ENCODE results near the gene BCAP31.
"Not testable (repeated sequence)": the region's sequence is repeated elsewhere in the genome, so short reads cannot be mapped to it uniquely, and the experiment has no call there.

BCAP31 gene

GRCh38 chrX:153697924-153698865, 26.0 kb downstream of the BCAP31 start:
- peaks cover 0 to 37% (median 9%) of the 10 kb centered on the region in 4 experiments for H3K36me3 ChIP-seq (ENCODE audit: control insufficient read depth in 4 of 4, insufficient read depth in 4 of 4, low read length in 3 of 4)
- H3K27me3 ChIP-seq (replicated peaks in 2 of 5; ENCODE audit: control insufficient read depth in 4 of 5, insufficient read depth in 5 of 5, low read length in 4 of 5): peaks cover 0 to 3% (median 0%) of the 10 kb centered on the region in 5 experiments
- ChIA-PET POLR2A (no interaction called here), CTCF (no interaction called here)
- DNase-seq: no peak
- H3K4me3 ChIP-seq (ENCODE audit: control insufficient read depth in 1 of 7, extremely low read depth in 1 of 7, insufficient read depth in 4 of 7, low read depth in 2 of 7, low read length in 6 of 7): no peak overlapping the region
- no peaks in the 10 kb centered on the region for H3K9me3 ChIP-seq (ENCODE audit: control extremely low read depth in 1 of 5, control insufficient read depth in 4 of 5, insufficient read depth in 2 of 5, low read depth in 1 of 5, low read length in 4 of 5)
- WGBS (ENCODE audit: insufficient coverage): 88% methylated on average over 10 of the region's 16 CpGs
- no peaks in the 10 kb centered on the region for H3K4me1 ChIP-seq (ENCODE audit: control extremely low read depth in 1 of 4, control insufficient read depth in 4 of 4, insufficient read depth in 4 of 4, low read length in 3 of 4)
- H3K27ac ChIP-seq (ENCODE audit: insufficient read depth in 1 of 2, low read depth in 1 of 2, low read length in 2 of 2, poor library complexity in 1 of 2, severe bottlenecking in 2 of 2): no peak overlapping the region

GRCh38 chrX:153696986-153697722, 27.0 kb downstream of the BCAP31 start:
- H3K4me1 ChIP-seq (ENCODE audit: control extremely low read depth in 1 of 4, control insufficient read depth in 4 of 4, insufficient read depth in 4 of 4, low read length in 3 of 4); H3K27me3 ChIP-seq (replicated peaks in 2 of 5; ENCODE audit: control insufficient read depth in 4 of 5, insufficient read depth in 5 of 5, low read length in 4 of 5); DNase-seq; H3K4me3 ChIP-seq (ENCODE audit: control insufficient read depth in 1 of 7, extremely low read depth in 1 of 7, insufficient read depth in 4 of 7, low read depth in 2 of 7, low read length in 6 of 7); CTCF ChIA-PET; POLR2A ChIA-PET; H3K27ac ChIP-seq (ENCODE audit: insufficient read depth in 1 of 2, low read depth in 1 of 2, low read length in 2 of 2, poor library complexity in 1 of 2, severe bottlenecking in 2 of 2); H3K9me3 ChIP-seq (ENCODE audit: control extremely low read depth in 1 of 5, control insufficient read depth in 4 of 5, insufficient read depth in 2 of 5, low read depth in 1 of 5, low read length in 4 of 5): not testable (repeated sequence)
- 96% methylated on average over 16 of the region's 16 CpGs for WGBS (ENCODE audit: insufficient coverage)
- peaks cover 0 to 28% (median 5%) of the 10 kb centered on the region in 4 experiments for H3K36me3 ChIP-seq (ENCODE audit: control insufficient read depth in 4 of 4, insufficient read depth in 4 of 4, low read length in 3 of 4)

- DNase-seq; CTCF ChIA-PET; POLR2A ChIA-PET; H3K9me3 ChIP-seq (ENCODE audit: control extremely low read depth in 1 of 5, control insufficient read depth in 4 of 5, insufficient read depth in 2 of 5, low read depth in 1 of 5, low read length in 4 of 5); H3K27me3 ChIP-seq (replicated peaks in 2 of 5; ENCODE audit: control insufficient read depth in 4 of 5, insufficient read depth in 5 of 5, low read length in 4 of 5); H3K27ac ChIP-seq (ENCODE audit: insufficient read depth in 1 of 2, low read depth in 1 of 2, low read length in 2 of 2, poor library complexity in 1 of 2, severe bottlenecking in 2 of 2); H3K4me3 ChIP-seq (ENCODE audit: control insufficient read depth in 1 of 7, extremely low read depth in 1 of 7, insufficient read depth in 4 of 7, low read depth in 2 of 7, low read length in 6 of 7); H3K4me1 ChIP-seq (ENCODE audit: control extremely low read depth in 1 of 4, control insufficient read depth in 4 of 4, insufficient read depth in 4 of 4, low read length in 3 of 4): not testable (repeated sequence)
- WGBS (ENCODE audit: insufficient coverage): 92% methylated on average over 10 of the region's 10 CpGs
- peaks cover 0 to 24% (median 1%) of the 10 kb centered on the region in 4 experiments for H3K36me3 ChIP-seq (ENCODE audit: control insufficient read depth in 4 of 4, insufficient read depth in 4 of 4, low read length in 3 of 4)
Observed at GRCh38 chrX:153696538-153696937, 27.6 kb downstream of the BCAP31 start.

- CTCF ChIA-PET: interaction anchor here (1.1 kb wide), 1 partner anchor 14 kb away, joined by 3 read pairs; no protein-coding TSS in a partner anchor
- DNase-seq: no peak
- Histone ChIP-seq H3K27ac (ENCODE audit: insufficient read depth in 1 of 2, low read depth in 1 of 2, low read length in 2 of 2, poor library complexity in 1 of 2, severe bottlenecking in 2 of 2) (no peak overlapping the region), H3K9me3 (ENCODE audit: control extremely low read depth in 1 of 5, control insufficient read depth in 4 of 5, insufficient read depth in 2 of 5, low read depth in 1 of 5, low read length in 4 of 5) (no peaks in the 10 kb centered on the region), H3K27me3 (replicated peaks in 2 of 5; ENCODE audit: control insufficient read depth in 4 of 5, insufficient read depth in 5 of 5, low read length in 4 of 5) (peaks cover 0 to 10% (median 0%) of the 10 kb centered on the region in 5 experiments), H3K36me3 (ENCODE audit: control insufficient read depth in 4 of 4, insufficient read depth in 4 of 4, low read length in 3 of 4) (peaks cover 0 to 20% (median 0%) of the 10 kb centered on the region in 4 experiments), H3K4me3 (ENCODE audit: control insufficient read depth in 1 of 7, extremely low read depth in 1 of 7, insufficient read depth in 4 of 7, low read depth in 2 of 7, low read length in 6 of 7) (no peak overlapping the region), H3K4me1 (ENCODE audit: control extremely low read depth in 1 of 4, control insufficient read depth in 4 of 4, insufficient read depth in 4 of 4, low read length in 3 of 4) (no peaks in the 10 kb centered on the region)
- 92% methylated on average over 11 of the region's 15 CpGs for WGBS (ENCODE audit: insufficient coverage)
- POLR2A ChIA-PET: no interaction called here
Observed at GRCh38 chrX:153696100-153696499, 28.1 kb downstream of the BCAP31 start.

- Histone ChIP-seq H3K9me3 (ENCODE audit: control extremely low read depth in 1 of 5, control insufficient read depth in 4 of 5, insufficient read depth in 2 of 5, low read depth in 1 of 5, low read length in 4 of 5) (no peaks in the 10 kb centered on the region), H3K27ac (ENCODE audit: insufficient read depth in 1 of 2, low read depth in 1 of 2, low read length in 2 of 2, poor library complexity in 1 of 2, severe bottlenecking in 2 of 2) (no peak overlapping the region), H3K4me3 (ENCODE audit: control insufficient read depth in 1 of 7, extremely low read depth in 1 of 7, insufficient read depth in 4 of 7, low read depth in 2 of 7, low read length in 6 of 7) (no peak overlapping the region), H3K27me3 (replicated peaks in 2 of 5; ENCODE audit: control insufficient read depth in 4 of 5, insufficient read depth in 5 of 5, low read length in 4 of 5) (peaks cover 0 to 21% (median 0%) of the 10 kb centered on the region in 5 experiments), H3K36me3 (ENCODE audit: control insufficient read depth in 4 of 4, insufficient read depth in 4 of 4, low read length in 3 of 4) (peaks cover 0 to 12% (median 0%) of the 10 kb centered on the region in 4 experiments), H3K4me1 (ENCODE audit: control extremely low read depth in 1 of 4, control insufficient read depth in 4 of 4, insufficient read depth in 4 of 4, low read length in 3 of 4) (no peaks in the 10 kb centered on the region)
- CTCF ChIA-PET: interaction anchor here (1.1 kb wide), 1 partner anchor 15 kb away, joined by 3 read pairs; no protein-coding TSS in a partner anchor
- no peak for DNase-seq
- 89% methylated on average over 21 of the region's 23 CpGs for WGBS (ENCODE audit: insufficient coverage)
- POLR2A ChIA-PET: no interaction called here
Observed at GRCh38 chrX:153694687-153695270, 29.4 kb downstream of the BCAP31 start.

- DNase-seq; H3K4me3 ChIP-seq (ENCODE audit: control insufficient read depth in 1 of 7, extremely low read depth in 1 of 7, insufficient read depth in 4 of 7, low read depth in 2 of 7, low read length in 6 of 7); POLR2A ChIA-PET; H3K4me1 ChIP-seq (ENCODE audit: control extremely low read depth in 1 of 4, control insufficient read depth in 4 of 4, insufficient read depth in 4 of 4, low read length in 3 of 4); CTCF ChIA-PET; H3K9me3 ChIP-seq (ENCODE audit: control extremely low read depth in 1 of 5, control insufficient read depth in 4 of 5, insufficient read depth in 2 of 5, low read depth in 1 of 5, low read length in 4 of 5); H3K27ac ChIP-seq (ENCODE audit: insufficient read depth in 1 of 2, low read depth in 1 of 2, low read length in 2 of 2, poor library complexity in 1 of 2, severe bottlenecking in 2 of 2): not testable (repeated sequence)
- WGBS (ENCODE audit: insufficient coverage): 88% methylated on average over 14 of the region's 16 CpGs
- Histone ChIP-seq H3K27me3 (replicated peaks in 2 of 5; ENCODE audit: control insufficient read depth in 4 of 5, insufficient read depth in 5 of 5, low read length in 4 of 5) (peaks cover 0 to 25% (median 0%) of the 10 kb centered on the region in 5 experiments), H3K36me3 (ENCODE audit: control insufficient read depth in 4 of 4, insufficient read depth in 4 of 4, low read length in 3 of 4) (peaks cover 0 to 12% (median 0%) of the 10 kb centered on the region in 4 experiments)
Observed at GRCh38 chrX:153694256-153694655, 29.9 kb downstream of the BCAP31 start.

All from common myeloid progenitor, CD34-positive (primary cell).